ENCODE data around the gene CDIPT. TPM values are rescaled to one million over a fixed set of nuclear protein-coding genes. Genes with fewer than 3 reads are reported as not detected.

CDIPT gene
- total and polyA plus RNA-seq, 2 of the 13 experiments (the other 11 are each of a cell fraction or from before 2014, with no cell fraction given) = 54.9 to 97.5 TPM

DNA sequence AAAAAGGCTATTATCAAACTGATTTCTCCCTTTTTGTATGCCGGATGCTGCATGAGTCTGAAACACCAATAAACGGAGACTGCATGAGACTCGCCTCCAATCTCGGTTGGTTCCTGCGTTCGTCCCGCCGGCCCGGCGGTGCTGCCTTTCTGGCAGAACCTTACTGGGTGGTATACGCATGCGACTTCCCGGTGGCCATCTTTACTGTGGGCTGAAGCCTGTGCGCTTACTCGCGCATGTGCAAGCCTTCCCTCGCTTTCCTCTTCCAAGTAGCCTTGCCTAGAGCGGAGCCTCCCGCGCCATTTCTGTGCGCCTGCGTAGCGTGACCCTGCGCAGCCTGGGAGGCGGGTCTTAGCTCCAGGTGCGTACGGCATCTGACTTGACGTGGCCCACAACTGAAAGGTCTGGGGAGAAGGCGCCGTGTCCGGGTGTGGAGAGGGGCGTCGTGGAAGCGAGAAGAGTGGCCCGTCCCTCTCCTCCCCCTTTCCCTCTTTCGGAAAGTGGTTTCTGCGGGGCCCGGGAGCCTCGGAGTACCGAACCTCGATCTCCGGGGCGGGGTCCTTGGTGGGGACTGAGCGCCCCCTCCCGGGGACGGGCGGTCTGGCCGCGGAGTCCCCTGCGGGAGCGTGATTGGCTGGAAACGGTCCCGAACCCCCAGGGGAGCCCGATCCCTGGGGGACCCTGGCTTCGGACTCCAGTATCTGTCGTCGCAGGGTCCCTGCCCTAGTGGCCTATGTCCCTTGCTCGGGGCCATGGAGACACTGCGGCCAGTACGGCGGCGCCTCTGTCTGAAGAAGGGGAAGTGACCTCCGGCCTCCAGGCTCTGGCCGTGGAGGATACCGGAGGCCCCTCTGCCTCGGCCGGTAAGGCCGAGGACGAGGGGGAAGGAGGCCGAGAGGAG, 47.0 kb downstream of the CDIPT start, which contains the start of gene PAGR1 (continued):
- TF ChIP-seq TBX2 (CRISPR knock-in tag; IDR thresholded peaks at IDR 0.05; ENCODE audit: borderline replicate concordance) (peak; percentile 68; the same call in 1 of the 2 replicates), GLI4 (CRISPR knock-in tag; IDR thresholded peaks at IDR 0.05; ENCODE audit: borderline replicate concordance) (peak; percentile 98; the same call in 1 of the 2 replicates), ARHGAP35 (CRISPR knock-in tag; IDR thresholded peaks at IDR 0.05; ENCODE audit: borderline replicate concordance) (peak; percentile 83; the same call in 1 of the 2 replicates), TCF7L2 (IDR thresholded peaks at IDR 0.05; ENCODE audit: low read depth, low read length) (no peak), NR2F6 (IDR thresholded peaks at IDR 0.05) (peak; percentile 58), NR2F6 (CRISPR knock-in tag; IDR thresholded peaks at IDR 0.05) (peak; percentile 81; the same call in 1 of the 2 replicates), WIZ (CRISPR knock-in tag; IDR thresholded peaks at IDR 0.05) (peak; percentile 94), RBM39 (IDR thresholded peaks at IDR 0.05; ENCODE audit: low read depth, low read length, poor library complexity, severe bottlenecking) (peak; percentile 92), REXO4 (CRISPR knock-in tag; IDR thresholded peaks at IDR 0.05; ENCODE audit: borderline replicate concordance) (no peak)
- TF ChIP-seq, protein P1, sequence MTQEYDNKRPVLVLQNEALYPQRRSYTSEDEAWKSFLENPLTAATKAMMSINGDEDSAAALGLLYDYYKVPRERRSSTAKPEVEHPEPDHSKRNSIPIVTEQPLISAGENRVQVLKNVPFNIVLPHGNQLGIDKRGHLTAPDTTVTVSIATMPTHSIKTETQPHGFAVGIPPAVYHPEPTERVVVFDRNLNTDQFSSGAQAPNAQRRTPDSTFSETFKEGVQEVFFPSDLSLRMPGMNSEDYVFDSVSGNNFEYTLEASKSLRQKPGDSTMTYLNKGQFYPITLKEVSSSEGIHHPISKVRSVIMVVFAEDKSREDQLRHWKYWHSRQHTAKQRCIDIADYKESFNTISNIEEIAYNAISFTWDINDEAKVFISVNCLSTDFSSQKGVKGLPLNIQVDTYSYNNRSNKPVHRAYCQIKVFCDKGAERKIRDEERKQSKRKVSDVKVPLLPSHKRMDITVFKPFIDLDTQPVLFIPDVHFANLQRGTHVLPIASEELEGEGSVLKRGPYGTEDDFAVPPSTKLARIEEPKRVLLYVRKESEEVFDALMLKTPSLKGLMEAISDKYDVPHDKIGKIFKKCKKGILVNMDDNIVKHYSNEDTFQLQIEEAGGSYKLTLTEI (CRISPR knock-in tag; conservative IDR thresholded peaks at IDR 0.05) = no peak
- TF ChIP-seq, protein P2, sequence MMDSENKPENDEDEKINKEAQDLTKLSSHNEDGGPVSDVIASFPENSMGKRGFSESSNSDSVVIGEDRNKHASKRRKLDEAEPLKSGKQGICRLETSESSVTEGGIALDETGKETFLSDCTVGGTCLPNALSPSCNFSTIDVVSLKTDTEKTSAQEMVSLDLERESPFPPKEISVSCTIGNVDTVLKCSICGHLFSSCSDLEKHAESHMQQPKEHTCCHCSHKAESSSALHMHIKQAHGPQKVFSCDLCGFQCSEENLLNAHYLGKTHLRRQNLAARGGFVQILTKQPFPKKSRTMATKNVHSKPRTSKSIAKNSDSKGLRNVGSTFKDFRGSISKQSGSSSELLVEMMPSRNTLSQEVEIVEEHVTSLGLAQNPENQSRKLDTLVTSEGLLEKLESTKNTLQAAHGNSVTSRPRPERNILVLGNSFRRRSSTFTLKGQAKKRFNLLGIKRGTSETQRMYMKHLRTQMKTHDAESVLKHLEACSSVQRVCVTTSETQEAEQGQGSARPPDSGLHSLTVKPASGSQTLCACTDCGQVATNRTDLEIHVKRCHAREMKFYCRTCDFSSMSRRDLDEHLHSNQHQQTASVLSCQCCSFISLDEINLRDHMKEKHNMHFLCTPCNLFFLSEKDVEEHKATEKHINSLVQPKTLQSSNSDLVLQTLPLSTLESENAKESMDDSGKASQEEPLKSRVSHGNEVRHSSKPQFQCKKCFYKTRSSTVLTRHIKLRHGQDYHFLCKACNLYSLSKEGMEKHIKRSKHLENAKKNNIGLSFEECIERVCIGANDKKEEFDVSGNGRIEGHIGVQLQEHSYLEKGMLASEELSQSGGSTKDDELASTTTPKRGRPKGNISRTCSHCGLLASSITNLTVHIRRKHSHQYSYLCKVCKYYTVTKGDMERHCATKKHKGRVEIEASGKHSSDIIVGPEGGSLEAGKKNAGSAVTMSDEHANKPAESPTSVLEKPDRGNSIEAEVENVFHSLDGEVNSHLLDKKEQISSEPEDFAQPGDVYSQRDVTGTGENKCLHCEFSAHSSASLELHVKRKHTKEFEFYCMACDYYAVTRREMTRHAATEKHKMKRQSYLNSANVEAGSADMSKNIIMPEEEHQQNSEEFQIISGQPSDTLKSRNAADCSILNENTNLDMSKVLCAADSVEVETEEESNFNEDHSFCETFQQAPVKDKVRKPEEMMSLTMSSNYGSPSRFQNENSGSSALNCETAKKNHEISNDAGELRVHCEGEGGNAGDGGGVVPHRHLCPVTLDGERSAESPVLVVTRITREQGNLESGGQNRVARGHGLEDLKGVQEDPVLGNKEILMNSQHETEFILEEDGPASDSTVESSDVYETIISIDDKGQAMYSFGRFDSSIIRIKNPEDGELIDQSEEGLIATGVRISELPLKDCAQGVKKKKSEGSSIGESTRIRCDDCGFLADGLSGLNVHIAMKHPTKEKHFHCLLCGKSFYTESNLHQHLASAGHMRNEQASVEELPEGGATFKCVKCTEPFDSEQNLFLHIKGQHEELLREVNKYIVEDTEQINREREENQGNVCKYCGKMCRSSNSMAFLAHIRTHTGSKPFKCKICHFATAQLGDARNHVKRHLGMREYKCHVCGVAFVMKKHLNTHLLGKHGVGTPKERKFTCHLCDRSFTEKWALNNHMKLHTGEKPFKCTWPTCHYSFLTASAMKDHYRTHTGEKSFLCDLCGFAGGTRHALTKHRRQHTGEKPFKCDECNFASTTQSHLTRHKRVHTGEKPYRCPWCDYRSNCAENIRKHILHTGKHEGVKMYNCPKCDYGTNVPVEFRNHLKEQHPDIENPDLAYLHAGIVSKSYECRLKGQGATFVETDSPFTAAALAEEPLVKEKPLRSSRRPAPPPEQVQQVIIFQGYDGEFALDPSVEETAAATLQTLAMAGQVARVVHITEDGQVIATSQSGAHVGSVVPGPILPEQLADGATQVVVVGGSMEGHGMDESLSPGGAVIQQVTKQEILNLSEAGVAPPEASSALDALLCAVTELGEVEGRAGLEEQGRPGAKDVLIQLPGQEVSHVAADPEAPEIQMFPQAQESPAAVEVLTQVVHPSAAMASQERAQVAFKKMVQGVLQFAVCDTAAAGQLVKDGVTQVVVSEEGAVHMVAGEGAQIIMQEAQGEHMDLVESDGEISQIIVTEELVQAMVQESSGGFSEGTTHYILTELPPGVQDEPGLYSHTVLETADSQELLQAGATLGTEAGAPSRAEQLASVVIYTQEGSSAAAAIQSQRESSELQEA (CRISPR knock-in tag; IDR thresholded peaks at IDR 0.05; ENCODE audit: not compliant biosample characterization) = peak; percentile 96
- TF ChIP-seq, protein P3, sequence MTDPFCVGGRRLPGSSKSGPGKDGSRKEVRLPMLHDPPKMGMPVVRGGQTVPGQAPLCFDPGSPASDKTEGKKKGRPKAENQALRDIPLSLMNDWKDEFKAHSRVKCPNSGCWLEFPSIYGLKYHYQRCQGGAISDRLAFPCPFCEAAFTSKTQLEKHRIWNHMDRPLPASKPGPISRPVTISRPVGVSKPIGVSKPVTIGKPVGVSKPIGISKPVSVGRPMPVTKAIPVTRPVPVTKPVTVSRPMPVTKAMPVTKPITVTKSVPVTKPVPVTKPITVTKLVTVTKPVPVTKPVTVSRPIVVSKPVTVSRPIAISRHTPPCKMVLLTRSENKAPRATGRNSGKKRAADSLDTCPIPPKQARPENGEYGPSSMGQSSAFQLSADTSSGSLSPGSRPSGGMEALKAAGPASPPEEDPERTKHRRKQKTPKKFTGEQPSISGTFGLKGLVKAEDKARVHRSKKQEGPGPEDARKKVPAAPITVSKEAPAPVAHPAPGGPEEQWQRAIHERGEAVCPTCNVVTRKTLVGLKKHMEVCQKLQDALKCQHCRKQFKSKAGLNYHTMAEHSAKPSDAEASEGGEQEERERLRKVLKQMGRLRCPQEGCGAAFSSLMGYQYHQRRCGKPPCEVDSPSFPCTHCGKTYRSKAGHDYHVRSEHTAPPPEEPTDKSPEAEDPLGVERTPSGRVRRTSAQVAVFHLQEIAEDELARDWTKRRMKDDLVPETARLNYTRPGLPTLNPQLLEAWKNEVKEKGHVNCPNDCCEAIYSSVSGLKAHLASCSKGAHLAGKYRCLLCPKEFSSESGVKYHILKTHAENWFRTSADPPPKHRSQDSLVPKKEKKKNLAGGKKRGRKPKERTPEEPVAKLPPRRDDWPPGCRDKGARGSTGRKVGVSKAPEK (CRISPR knock-in tag; IDR thresholded peaks at IDR 0.05; ENCODE audit: borderline replicate concordance) = peak; percentile 89; the same call in 1 of the 2 replicates
